Nephron (organoid): ENCODE measurements around the gene SNRNP25.

Experiments used
- H3K27ac Mint-ChIP-seq, 3 experiments: 2 replicates each; pipeline ENCODE4 v1.8.0; 2020; ENCODE audit warnings: mixed read lengths in 3 of 3, mild to moderate bottlenecking in 2 of 3, moderate library complexity in 1 of 3
- H3K27me3 Mint-ChIP-seq: 2 replicates; pipeline ENCODE4 v1.8.0; 2021; ENCODE audit warnings: low read depth, mild to moderate bottlenecking, moderate library complexity, mixed read lengths
- H3K36me3 Mint-ChIP-seq: 2 replicates; pipeline ENCODE4 v1.8.0; 2020; ENCODE audit warnings: low read depth, mixed read lengths
- H3K4me1 Mint-ChIP-seq: 2 replicates; pipeline ENCODE4 v1.8.0; 2020; ENCODE audit warnings: mixed read lengths
- H3K4me3 Mint-ChIP-seq, 3 experiments: 2 replicates each; pipeline ENCODE4 v1.8.0; 2020; ENCODE audit warnings: mild to moderate bottlenecking in 3 of 3, mixed read lengths in 3 of 3, moderate library complexity in 2 of 3
- H3K9me3 Mint-ChIP-seq: 2 replicates; pipeline ENCODE4 v1.8.0; 2020; ENCODE audit warnings: mixed read lengths
- CTCF ChIP-seq, 3 experiments: fragments of 200-600 bp; sonication (generic); IDR thresholded peaks; one replicate each; pipeline ENCODE4 v1.5.0; 2021; ENCODE audit warnings: antibody characterized with exemption in 3 of 3; ENCODE audit not compliant: unreplicated experiment in 3 of 3

SNRNP25 gene

GRCh38 chr16:75580-76501 is 22.2 kb downstream of the SNRNP25 start:
- Mint-ChIP-seq H3K9me3 (no peaks in the 10 kb centered on the region), H3K4me1 (peaks cover 37% of the 10 kb centered on the region), H3K4me3 (peak overlapping the region; percentile 76 to 86 (median 85)), H3K27me3 (no peaks in the 10 kb centered on the region), H3K27ac (peak overlapping the region; percentile 71 to 87 (median 86)), H3K36me3 (no peaks in the 10 kb centered on the region)
- TF ChIP-seq CTCF (IDR thresholded peaks at IDR 0.05; ENCODE audit: unreplicated experiment in 3 of 3), result no peak

- peak overlapping the region; percentile 76 to 86 (median 85) for H3K4me3 Mint-ChIP-seq
- no peak for TF ChIP-seq CTCF (IDR thresholded peaks at IDR 0.05; ENCODE audit: unreplicated experiment in 3 of 3)
- H3K36me3 Mint-ChIP-seq, result no peaks in the 10 kb centered on the region
- H3K27me3 Mint-ChIP-seq, result no peaks in the 10 kb centered on the region
- no peaks in the 10 kb centered on the region for H3K9me3 Mint-ChIP-seq
- peaks cover 32% of the 10 kb centered on the region for H3K4me1 Mint-ChIP-seq
- peak overlapping the region; percentile 71 to 87 (median 86) for H3K27ac Mint-ChIP-seq
These were observed 23.1 kb downstream of the SNRNP25 start for GRCh38 chr16:76535-77272.

GRCh38 chr16:77273-77806 is 23.7 kb downstream of the SNRNP25 start:
- Mint-ChIP-seq H3K27ac (peak overlapping the region; percentile 71 to 87 (median 85)), H3K4me3 (peak overlapping the region; percentile 76 to 86 (median 85)), H3K9me3 (no peaks in the 10 kb centered on the region), H3K27me3 (no peaks in the 10 kb centered on the region), H3K36me3 (no peaks in the 10 kb centered on the region), H3K4me1 (peaks cover 32% of the 10 kb centered on the region)
- TF ChIP-seq CTCF (IDR thresholded peaks at IDR 0.05; ENCODE audit: unreplicated experiment in 3 of 3), result no peak

GRCh38 chr16:77807-78443 is 24.3 kb downstream of the SNRNP25 start, which contains the start of gene MPG:
TSS of gene MPG (plus strand) at chr16:78225. CDS start at chr16:78310, 85 bp downstream.
- no peak for TF ChIP-seq CTCF (IDR thresholded peaks at IDR 0.05; ENCODE audit: unreplicated experiment in 3 of 3)
- Mint-ChIP-seq H3K4me1 (peaks cover 30% of the 10 kb centered on the region), H3K27me3 (no peaks in the 10 kb centered on the region), H3K4me3 (peak within 1 kb of the TSS; percentile 87 to 92 (median 90)), H3K36me3 (no peaks in the 10 kb centered on the region), H3K9me3 (no peaks in the 10 kb centered on the region), H3K27ac (peak within 1 kb of the TSS; percentile 71 to 87 (median 85))

- TF ChIP-seq CTCF (IDR thresholded peaks at IDR 0.05; ENCODE audit: unreplicated experiment in 3 of 3), result no peak
- peak overlapping the region; percentile 60 to 68 (median 62) for H3K27ac Mint-ChIP-seq
These were observed 25.0 kb downstream of the SNRNP25 start for GRCh38 chr16:78444-79150.

More at GRCh38 chr16:78444-79150, 25.0 kb downstream of the SNRNP25 start:
- Mint-ChIP-seq H3K27me3 (no peaks in the 10 kb centered on the region), H3K4me3 (peak overlapping the region; percentile 87 to 92 (median 90)), H3K4me1 (peaks cover 28% of the 10 kb centered on the region), H3K36me3 (peaks cover under 1% of the 10 kb centered on the region), H3K9me3 (no peaks in the 10 kb centered on the region)
